GM10266 (cell line): ENCODE data around the gene TNPO2.

ENCODE experiments used
- DNase-seq: peaks from one replicate; pipeline ENCODE4 v3.0.0; 2012; ENCODE audit errors: extremely low spot score
- CTCF ChIP-seq: IDR thresholded peaks from 2 replicates; pipeline ENCODE4 v1.5.1; 2012; ENCODE audit warnings: mild to moderate bottlenecking, low read depth; ENCODE audit not compliant: control insufficient read depth, insufficient read depth; ENCODE audit errors: missing control alignments

TNPO2 gene

GRCh38 chr19:12723641-12724426, at the start of gene TNPO2:
Gene TNPO2, minus strand, starts transcription at chr19:12723932. Its CDS starts 2,955 bp downstream, at chr19:12720977.
- DNase-seq, result peak; percentile 86
- TF ChIP-seq CTCF, result no peak

GRCh38 chr19:12772323-12772722, 48.6 kb upstream of the TNPO2 start:
- TF ChIP-seq CTCF, result no peak
- DNase-seq, result no peak

- no peak for TF ChIP-seq CTCF
- no peak for DNase-seq
Measured at GRCh38 chr19:12770922-12771321, 47.2 kb upstream of the TNPO2 start.

- no peak for DNase-seq
- TF ChIP-seq CTCF, result no peak
Measured at GRCh38 chr19:12769689-12770088, 46.0 kb upstream of the TNPO2 start.

GRCh38 chr19:12767666-12768065, 43.9 kb upstream of the TNPO2 start:
- TF ChIP-seq CTCF, result no peak
- DNase-seq, result no peak

- no peak for DNase-seq
- no peak for TF ChIP-seq CTCF
Measured at GRCh38 chr19:12767150-12767549, 43.4 kb upstream of the TNPO2 start.

GRCh38 chr19:12766051-12766521, 42.4 kb upstream of the TNPO2 start:
- no peak for DNase-seq
- no peak for TF ChIP-seq CTCF
